Anterior cingulate cortex (tissue), 58 donors: ENCODE data around the gene REXO4.

ENCODE experiments used
- DNase-seq, 58 donors: peaks; one replicate each; lab custom pipeline; 2025; lab: John Stamatoyannopoulos, UW

REXO4 gene

GRCh38 chr9:133417541-133418461 is at the start of gene REXO4:
Gene REXO4, minus strand, starts transcription at chr9:133418010. Its CDS starts 166 bp downstream, at chr9:133417844.
- DNase-seq: peak; percentile 49 to 94 (median 80)

- DNase-seq: no peak
Measured at GRCh38 chr9:133467101-133467500, 49.3 kb upstream of the REXO4 start.

- DNase-seq: no peak
Measured at GRCh38 chr9:133465984-133466383, 48.2 kb upstream of the REXO4 start.

GRCh38 chr9:133464638-133465037 is 46.8 kb upstream of the REXO4 start:
- no peak for DNase-seq

- DNase-seq: no peak
Measured at GRCh38 chr9:133463864-133464615, 46.2 kb upstream of the REXO4 start.

- no peak for DNase-seq
Measured at GRCh38 chr9:133463234-133463863, 45.5 kb upstream of the REXO4 start.

GRCh38 chr9:133461975-133462374 is 44.2 kb upstream of the REXO4 start:
- no peak for DNase-seq

GRCh38 chr9:133460405-133461175 is 42.8 kb upstream of the REXO4 start:
- peak in 32 of 58 donors; percentile 16 to 85 (median 65) for DNase-seq

- DNase-seq: peak; percentile 63 to 99 (median 96)
Measured at GRCh38 chr9:133459476-133460404, 41.9 kb upstream of the REXO4 start, which contains the start of gene CACFD1. Gene CACFD1, plus strand, starts transcription at chr9:133459978. Its CDS starts 89 bp downstream, at chr9:133460067.

GRCh38 chr9:133458643-133459312 is 41.0 kb upstream of the REXO4 start:
- no peak for DNase-seq

GRCh38 chr9:133457748-133458147 is 39.9 kb upstream of the REXO4 start:
- DNase-seq: no peak

- DNase-seq: no peak
Measured at GRCh38 chr9:133457233-133457632, 39.4 kb upstream of the REXO4 start.

GRCh38 chr9:133456409-133456808 is 38.6 kb upstream of the REXO4 start:
- no peak for DNase-seq

- DNase-seq: no peak
Measured at GRCh38 chr9:133455936-133456335, 38.1 kb upstream of the REXO4 start.

GRCh38 chr9:133454943-133455673 is 37.3 kb upstream of the REXO4 start:
- no peak for DNase-seq

GRCh38 chr9:133454325-133454724 is 36.5 kb upstream of the REXO4 start:
- no peak for DNase-seq

- peak in 9 of 58 donors; percentile 9 to 58 (median 34) for DNase-seq
Measured at GRCh38 chr9:133453651-133454050, 35.8 kb upstream of the REXO4 start.

- no peak for DNase-seq
Measured at GRCh38 chr9:133452562-133452961, 34.8 kb upstream of the REXO4 start.
